ENCODE results near the gene PRKCI. TPM values are rescaled to one million over a fixed set of nuclear protein-coding genes. Genes with fewer than 3 reads are reported as not detected.
"Not testable (repeated sequence)": the region's sequence is repeated elsewhere in the genome, so short reads cannot be mapped to it uniquely, and the experiment has no call there.

PRKCI gene
- total RNA-seq, 1 donor from 2014 or later, result 65.5 TPM

- DNase-seq (ENCODE audit: low spot score), result not testable (repeated sequence)
These were observed 121.6 kb downstream of the PRKCI start for GRCh38 chr3:170343859-170344258.

- no peak for DNase-seq (ENCODE audit: low spot score)
These were observed 122.7 kb downstream of the PRKCI start for GRCh38 chr3:170344971-170345370.

- DNase-seq (ENCODE audit: low spot score), result no peak
These were observed 124.5 kb downstream of the PRKCI start for GRCh38 chr3:170346481-170347392.

GRCh38 chr3:170350515-170351413 lies 128.5 kb downstream of the PRKCI start:
- no peak for DNase-seq (ENCODE audit: low spot score)

DNA sequence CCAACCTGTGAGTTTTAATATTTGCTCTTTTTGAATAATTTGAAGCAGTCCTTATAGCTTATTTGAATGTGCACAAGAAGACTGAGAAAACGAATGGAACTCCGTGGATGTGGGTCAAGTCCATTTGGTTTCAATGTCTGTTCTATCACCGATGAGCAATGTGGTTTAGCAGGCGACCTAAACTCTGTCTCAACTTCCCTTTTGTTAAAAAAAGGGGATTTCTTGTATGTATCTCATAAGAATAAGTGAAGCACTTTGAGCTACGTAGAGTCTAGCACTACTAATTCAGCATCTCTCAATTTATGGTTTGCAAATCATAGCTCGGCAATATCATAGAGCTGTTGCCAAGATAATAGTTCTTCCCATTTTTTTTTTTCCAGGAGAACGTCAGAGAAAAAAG lies 130.7 kb downstream of the PRKCI start:
- no peak for DNase-seq (ENCODE audit: low spot score)

DNA sequence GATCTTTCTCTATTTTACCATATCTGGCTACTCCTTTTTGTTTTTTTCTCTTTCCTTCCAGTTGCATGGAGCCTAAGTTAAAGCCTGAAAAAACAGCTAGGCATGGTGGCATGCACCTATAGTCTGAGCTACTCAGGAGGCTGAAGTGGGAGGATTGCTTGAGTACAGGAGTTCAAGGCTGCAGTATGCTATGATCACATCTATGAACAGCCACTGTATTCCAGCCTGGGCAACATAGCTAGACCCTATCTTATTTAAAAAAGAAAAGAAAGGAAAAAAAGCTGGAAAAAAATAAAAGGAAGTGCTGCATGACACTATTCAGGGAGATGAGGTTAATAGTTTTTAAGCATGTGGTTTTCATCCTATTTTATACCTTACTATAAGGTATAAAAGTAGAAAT lies 131.3 kb downstream of the PRKCI start:
- DNase-seq (ENCODE audit: low spot score), result no peak

GRCh38 chr3:170354760-170355159 lies 132.5 kb downstream of the PRKCI start:
- no peak for DNase-seq (ENCODE audit: low spot score)

Other genes starting within 250 kb of the PRKCI start
- gene GPR160, start 184.4 kb upstream of the PRKCI start, total RNA-seq, result 62.1 TPM
- gene PHC3, start 40.7 kb upstream of the PRKCI start, total RNA-seq, result 118 TPM
- gene SKIL, start 135.3 kb downstream of the PRKCI start, total RNA-seq, result 51.9 TPM
- gene CLDN11, start 196.4 kb downstream of the PRKCI start, total RNA-seq, result 10.6 TPM

Measured in ureter (tissue), 1 donor.